ENCODE measurements around the gene CDK2. TPM values are rescaled to one million over a fixed set of nuclear protein-coding genes. Genes with fewer than 3 reads are reported as not detected.

The CDK2 gene
- total RNA-seq, 4 donors from 2014 or later: 6.4 to 11.7 (median 8.1) TPM

DNA sequence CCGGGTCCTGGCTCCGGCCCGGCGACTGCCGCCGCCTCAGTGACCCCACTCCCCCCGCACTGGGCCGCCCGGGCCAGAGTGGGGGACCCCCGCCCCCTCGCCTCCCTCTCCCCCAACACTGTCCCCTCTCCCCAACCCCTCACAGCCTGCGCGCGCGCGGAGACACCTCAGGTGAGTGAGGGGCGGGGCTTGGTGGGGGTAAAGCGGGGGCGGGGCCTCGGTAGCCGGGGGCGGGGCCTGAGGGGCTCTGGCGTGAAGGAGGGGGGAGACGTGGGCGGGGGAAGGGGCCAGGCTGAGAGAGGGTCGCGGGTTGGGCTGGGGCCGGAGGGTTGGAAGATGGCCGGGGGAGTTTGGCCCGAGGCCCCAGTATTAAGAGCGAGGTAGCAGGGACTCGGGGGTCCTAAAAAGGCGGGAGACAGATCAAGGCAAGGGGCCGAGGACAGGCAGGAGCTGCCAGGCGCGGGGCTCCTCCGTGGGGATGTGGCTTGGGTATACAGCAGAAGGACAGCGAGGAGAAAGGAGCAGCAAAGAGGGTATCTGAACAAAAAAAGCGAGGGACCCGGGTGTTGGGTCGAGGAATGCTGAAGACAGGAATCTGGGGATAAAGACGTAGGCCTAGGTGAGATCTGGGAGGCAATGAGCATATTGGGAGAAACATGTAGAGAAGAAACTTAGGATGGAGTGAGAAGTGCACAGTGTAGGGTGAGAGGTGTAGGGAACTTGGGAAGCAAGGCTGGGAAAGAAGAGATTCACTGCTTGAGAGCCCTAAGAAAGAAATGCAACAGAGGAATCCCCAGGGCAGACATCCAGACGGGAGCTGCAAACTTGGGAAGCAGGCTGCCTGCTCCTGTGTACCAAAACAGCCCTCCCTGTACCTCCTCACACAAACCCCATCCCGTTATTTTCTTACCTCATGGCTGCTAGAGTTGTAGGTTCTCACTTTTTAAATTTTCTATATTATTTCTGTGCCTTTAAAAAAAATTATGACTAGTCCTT is 41.2 kb downstream of the CDK2 start:
- Histone ChIP-seq H3K9me3 (no peaks in the 10 kb centered on the region), H3K27me3 (no peaks in the 10 kb centered on the region), H3K4me1 (peaks cover 7 to 10% of the 10 kb centered on the region in 2 donors), H3K27ac (peak overlapping the region; percentile 86 to 98 (median 96)), H3K36me3 (no peaks in the 10 kb centered on the region), H3K4me3 (peak overlapping the region; percentile 89 to 99 (median 95))
- intact Hi-C loops (cut with DNase I; ENCODE audit: low total_unique reads): loop anchor here (1.0 kb wide), 1 partner anchor 11 kb away; the partner anchor contains the start of gene SUOX
- peak in 1 of 2 donors; percentile 35 for DNase-seq
- ATAC-seq: peak; percentile 66 to 71
- no peak for TF ChIP-seq POLR2A (IDR thresholded peaks at IDR 0.05)
- TF ChIP-seq CTCF (IDR thresholded peaks at IDR 0.05 in 4 of 5, conservative IDR thresholded peaks at IDR 0.05 in 1 of 5): no peak
- in situ Hi-C loops (cut with MboI; ENCODE audit: low sequenced_read_pairs in 4 of 4): no loop called here

DNA sequence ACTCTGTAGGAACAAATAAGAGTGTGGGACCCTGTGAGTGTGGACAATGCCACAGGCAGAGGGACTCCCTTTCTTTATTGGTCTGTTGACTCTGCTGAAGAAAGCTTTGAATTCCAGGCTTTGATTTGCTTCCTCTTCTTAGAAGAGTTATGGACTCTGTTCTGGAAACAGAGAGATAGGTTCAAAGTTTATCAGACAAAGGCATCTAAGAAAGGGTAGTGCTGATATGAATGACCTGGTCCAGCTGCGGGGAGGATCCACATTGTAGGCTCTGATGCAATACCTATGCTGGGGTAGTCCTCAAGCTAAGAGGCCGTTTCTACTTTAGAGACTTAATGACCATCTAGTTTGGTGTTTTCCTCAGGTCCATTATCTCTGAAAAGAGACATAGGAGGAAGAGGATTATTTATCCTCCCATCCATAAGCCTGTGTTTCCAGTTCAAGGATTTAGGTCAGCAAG is 43.5 kb downstream of the CDK2 start:
- in situ Hi-C loops (cut with MboI; ENCODE audit: low sequenced_read_pairs in 4 of 4) (no loop called here), intact Hi-C loops (cut with DNase I; ENCODE audit: low total_unique reads) (no loop called here)
- no peak for TF ChIP-seq POLR2A (IDR thresholded peaks at IDR 0.05)
- no peak for TF ChIP-seq CTCF (IDR thresholded peaks at IDR 0.05 in 4 of 5, conservative IDR thresholded peaks at IDR 0.05 in 1 of 5)
- H3K36me3 ChIP-seq: no peaks in the 10 kb centered on the region
- H3K4me3 ChIP-seq: no peak overlapping the region
- peaks cover 7 to 10% of the 10 kb centered on the region in 2 donors for H3K4me1 ChIP-seq
- H3K9me3 ChIP-seq: no peaks in the 10 kb centered on the region
- DNase-seq: no peak
- H3K27me3 ChIP-seq: no peaks in the 10 kb centered on the region
- no peak for ATAC-seq
- no peak overlapping the region for H3K27ac ChIP-seq

DNA sequence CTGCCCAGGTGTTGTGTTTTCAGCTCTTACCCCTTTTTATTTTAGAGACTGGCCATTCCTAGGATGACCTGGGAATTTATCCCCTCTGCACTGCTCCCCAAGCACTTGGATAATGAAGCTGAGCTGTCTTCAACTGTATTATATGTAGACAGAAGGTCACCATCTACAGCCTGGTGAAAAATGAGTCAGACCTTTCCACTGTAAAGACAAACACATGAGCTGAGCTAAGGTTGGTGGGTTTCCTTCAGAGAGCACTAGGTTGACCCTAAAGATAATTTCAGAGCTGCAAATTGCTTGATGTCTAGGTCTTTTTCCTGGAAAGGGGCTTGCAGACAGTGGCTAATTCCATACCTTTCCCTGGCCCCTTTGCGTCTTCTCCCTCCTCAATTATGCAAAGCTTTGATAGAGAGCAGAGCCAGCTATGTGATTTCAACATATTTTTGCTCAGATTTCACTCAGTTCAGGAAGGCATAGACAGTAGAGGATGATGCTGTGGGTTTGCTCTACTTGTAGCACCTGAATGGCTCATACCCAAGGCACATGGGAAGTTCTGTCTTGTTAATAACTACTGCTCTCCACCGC is 45.0 kb downstream of the CDK2 start:
- no peaks in the 10 kb centered on the region for H3K27me3 ChIP-seq
- TF ChIP-seq POLR2A (IDR thresholded peaks at IDR 0.05) (no peak), CTCF (IDR thresholded peaks at IDR 0.05 in 4 of 5, conservative IDR thresholded peaks at IDR 0.05 in 1 of 5) (no peak)
- in situ Hi-C loops (cut with MboI; ENCODE audit: low sequenced_read_pairs in 4 of 4): no loop called here
- H3K4me1 ChIP-seq: peaks cover 7 to 10% of the 10 kb centered on the region in 2 donors
- H3K36me3 ChIP-seq: no peaks in the 10 kb centered on the region
- no peak overlapping the region for H3K4me3 ChIP-seq
- intact Hi-C loops (cut with DNase I; ENCODE audit: low total_unique reads): no loop called here
- DNase-seq: no peak
- no peak overlapping the region for H3K27ac ChIP-seq
- no peak for ATAC-seq
- H3K9me3 ChIP-seq: no peaks in the 10 kb centered on the region

GRCh38 chr12:56013482-56013881 is 46.9 kb downstream of the CDK2 start:
- H3K9me3 ChIP-seq: no peaks in the 10 kb centered on the region
- H3K4me3 ChIP-seq: no peak overlapping the region
- peaks cover 0 to 7% of the 10 kb centered on the region in 2 donors for H3K36me3 ChIP-seq
- no peak for DNase-seq
- TF ChIP-seq CTCF (IDR thresholded peaks at IDR 0.05 in 4 of 5, conservative IDR thresholded peaks at IDR 0.05 in 1 of 5) (no peak), POLR2A (IDR thresholded peaks at IDR 0.05) (no peak)
- no peaks in the 10 kb centered on the region for H3K27me3 ChIP-seq
- intact Hi-C loops (cut with DNase I; ENCODE audit: low total_unique reads): no loop called here
- H3K4me1 ChIP-seq: no peaks in the 10 kb centered on the region
- H3K27ac ChIP-seq: no peak overlapping the region
- in situ Hi-C loops (cut with MboI; ENCODE audit: low sequenced_read_pairs in 4 of 4): no loop called here
- no peak for ATAC-seq

All from gastrocnemius medialis (tissue), 4 donors.